HG03460 (cell line): ENCODE data around the gene CFDP1.
A peak's percentile ranks its signal among the peaks of the same experiment; 100 is the strongest.

ENCODE experiments used
- ATAC-seq: cut with Tn5 transposase; IDR thresholded peaks from one replicate; pipeline ENCODE4 v1.9.1; 2021; ENCODE audit not compliant: unreplicated experiment

Gene CFDP1

DNA sequence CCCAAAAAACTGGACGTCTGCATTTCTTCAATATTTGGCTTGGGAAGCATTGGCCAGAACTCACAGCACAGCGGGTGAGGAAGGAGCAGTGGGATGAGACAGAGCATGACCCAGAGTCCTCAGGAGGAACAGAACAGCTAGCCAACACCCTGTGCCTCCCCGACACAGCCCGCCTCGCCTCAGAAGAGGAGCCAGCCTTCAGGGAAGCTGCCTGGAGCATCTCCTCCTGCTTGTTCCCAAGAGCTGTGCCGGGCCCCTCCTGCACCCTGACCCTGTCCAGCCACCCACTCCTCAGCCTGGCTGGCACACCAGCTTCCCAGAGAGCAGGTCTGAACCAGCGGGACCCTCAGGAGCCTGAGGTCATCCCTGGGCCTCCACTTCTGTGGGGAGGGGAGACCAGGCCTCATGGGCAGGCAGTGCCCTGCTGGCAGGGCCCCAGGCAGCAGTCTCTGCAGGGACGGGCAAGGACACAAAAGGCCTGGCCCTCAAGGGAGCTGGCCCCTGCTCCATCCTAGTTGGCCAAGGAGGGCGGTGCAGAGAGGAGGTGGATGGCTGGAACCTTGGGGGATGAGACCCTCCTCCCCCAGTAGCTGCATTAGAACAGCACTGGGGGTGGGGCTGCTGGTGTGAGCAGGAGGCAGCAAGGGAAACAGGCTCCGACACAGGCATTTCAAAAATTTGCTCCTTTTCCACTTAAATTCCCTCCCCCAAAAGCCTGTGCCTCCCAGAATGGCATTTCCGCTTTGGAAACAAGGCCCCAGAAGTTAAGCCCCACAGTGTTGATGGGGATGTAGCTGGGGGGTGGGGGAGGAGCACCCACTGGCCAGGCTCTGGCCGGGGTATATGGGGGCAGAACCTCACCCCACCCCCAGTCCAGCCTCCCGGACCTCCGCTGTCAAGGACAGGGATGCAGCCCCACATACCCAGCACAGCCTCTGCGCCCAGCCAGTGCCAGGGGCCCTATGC lies 180.1 kb downstream of the CFDP1 start:
- no peak for ATAC-seq

DNA sequence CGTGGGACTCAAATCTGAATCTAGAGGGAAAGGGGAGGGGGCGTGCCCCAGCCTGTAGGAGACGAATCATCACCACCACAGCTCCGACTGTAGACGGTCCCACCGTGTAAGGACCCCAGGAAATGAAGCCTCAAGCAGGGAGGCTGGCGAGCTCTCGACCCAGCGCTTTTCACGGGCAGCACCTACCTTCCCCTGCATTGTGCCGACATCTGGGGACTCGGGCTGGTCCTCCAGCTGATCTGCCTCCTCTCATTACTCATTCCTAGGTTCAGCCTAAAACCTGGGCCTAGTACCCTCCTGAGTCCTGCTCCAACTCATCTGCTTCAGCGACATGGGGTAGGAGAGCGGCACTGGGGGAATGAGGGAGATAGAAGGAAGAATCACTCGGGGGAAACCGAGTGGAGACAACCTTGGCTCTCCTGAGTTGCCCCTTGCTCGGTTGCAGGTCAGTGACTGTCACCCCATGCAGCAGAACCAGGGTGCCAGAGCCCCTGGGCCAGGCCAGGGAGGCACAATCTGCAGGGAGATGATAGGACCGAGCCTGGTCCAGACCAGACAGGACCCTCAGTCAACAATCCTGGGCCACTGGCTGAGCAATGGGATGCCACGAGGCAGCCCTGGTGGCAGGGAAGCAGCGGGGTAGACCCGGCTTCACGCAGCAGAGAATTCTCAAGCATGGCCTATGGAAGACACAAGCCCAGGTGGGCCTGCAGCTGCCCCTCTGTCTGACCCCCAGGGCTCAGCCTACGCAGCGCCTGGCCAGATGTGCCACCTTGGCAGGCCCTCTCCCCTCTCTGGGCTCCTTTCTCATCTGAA lies 181.0 kb downstream of the CFDP1 start:
- ATAC-seq, result no peak

GRCh38 chr16:75251280-75252048 lies 181.8 kb downstream of the CFDP1 start, which contains the start of gene BCAR1:
Gene BCAR1, minus strand, starts transcription at chr16:75251624. Its CDS starts 142 bp downstream, at chr16:75251482.
- peak; percentile 74 for ATAC-seq

DNA sequence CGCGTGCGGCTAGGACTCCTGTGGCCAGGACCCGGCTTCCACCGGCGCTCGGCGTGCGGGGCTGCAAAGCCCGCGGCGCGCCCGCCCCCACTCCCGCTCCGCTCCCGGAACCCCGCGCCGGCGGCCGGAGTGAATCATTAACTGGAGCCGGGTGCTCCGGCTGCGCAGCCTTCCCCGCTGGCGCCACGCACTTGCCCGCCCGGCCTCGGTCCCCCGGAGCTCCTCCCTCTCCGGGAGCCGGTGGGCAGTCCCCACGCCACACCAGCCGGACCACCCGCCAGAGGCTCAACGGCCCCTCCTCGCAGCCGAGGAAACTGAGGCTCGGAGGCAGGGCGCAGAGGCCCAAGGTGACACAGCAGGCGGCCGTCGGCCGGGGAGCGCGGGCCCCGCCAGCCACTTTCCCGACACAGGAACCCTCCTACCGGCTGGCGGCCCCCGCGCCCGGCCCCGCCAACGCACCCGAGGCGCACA lies 182.5 kb downstream of the CFDP1 start:
- peak; percentile 43 for ATAC-seq

DNA sequence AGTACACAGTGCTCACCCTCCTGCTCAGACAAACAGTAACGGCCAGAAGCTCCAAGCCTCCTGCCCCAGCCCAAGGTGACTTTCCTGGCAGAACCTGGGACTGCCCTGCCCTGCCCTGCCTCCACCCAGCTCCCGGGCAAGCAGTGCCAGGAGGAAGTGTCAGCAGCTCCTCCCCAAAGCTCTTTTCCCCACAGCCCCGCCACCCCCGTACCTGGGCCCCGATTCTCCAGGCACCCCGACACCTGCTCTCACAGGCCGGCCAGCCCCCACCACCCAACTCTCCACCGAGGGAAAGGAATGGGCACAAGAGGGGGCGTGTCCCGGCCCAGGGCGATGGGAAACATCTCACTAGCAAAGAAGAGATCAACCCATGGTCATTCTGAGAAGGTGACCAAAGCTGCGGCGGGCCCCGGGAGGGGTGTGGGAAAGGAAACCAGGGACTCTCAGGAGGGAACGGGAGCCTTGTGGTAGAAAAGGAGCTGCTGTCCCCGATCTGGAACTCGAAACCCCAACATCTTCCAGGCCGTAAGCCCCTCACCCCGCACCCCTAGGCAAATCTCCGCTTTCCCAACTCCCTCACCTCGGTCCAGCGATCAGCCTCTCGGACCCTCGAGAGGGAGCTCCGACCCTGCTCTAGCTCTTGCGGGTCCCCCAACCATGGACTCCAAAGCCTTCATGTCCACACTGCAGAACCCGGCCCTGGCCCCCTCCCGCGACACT lies 183.1 kb downstream of the CFDP1 start:
- ATAC-seq, result no peak

DNA sequence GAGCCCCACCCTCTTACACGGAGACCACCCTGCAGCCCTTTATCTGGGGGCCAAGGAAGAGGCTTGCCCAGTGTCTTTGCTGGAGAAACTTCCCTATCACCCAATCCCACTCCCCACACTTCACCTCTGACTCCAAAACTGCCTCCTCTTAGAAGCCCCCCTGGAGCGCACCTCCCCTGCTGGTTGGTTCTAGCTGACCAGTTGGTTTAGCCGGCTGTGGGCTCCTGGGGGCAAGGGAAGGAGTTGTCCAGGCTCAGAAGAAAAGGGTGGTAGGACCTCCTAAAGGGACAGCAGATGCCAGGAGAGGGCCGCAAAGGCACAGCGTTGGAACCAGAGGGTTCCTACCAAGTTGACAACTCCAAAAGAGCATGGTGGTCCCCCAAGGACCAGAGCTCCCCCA lies 183.9 kb downstream of the CFDP1 start:
- ATAC-seq, result no peak

GRCh38 chr16:75248536-75249380 lies 184.5 kb downstream of the CFDP1 start:
- no peak for ATAC-seq

DNA sequence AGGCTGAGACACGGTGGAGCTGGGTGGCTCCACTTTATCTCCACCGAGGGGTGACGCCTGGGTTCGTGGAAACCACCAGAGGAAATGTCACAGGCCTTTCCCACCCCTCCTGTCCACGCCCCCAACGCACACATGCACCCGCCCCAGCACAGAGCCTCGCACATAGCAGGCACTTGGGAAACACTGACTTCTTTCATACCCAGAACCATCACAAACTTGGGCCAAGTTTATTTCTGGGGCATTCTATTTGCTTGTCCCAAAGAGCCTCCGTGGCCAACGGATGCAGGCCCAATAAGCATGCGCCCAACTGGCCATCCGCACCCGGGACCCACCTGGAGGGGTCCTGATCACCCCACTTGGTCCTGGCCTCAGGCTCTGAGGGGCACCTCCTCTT lies 185.2 kb downstream of the CFDP1 start:
- ATAC-seq, result no peak

GRCh38 chr16:75247249-75247648 lies 186.1 kb downstream of the CFDP1 start:
- no peak for ATAC-seq

DNA sequence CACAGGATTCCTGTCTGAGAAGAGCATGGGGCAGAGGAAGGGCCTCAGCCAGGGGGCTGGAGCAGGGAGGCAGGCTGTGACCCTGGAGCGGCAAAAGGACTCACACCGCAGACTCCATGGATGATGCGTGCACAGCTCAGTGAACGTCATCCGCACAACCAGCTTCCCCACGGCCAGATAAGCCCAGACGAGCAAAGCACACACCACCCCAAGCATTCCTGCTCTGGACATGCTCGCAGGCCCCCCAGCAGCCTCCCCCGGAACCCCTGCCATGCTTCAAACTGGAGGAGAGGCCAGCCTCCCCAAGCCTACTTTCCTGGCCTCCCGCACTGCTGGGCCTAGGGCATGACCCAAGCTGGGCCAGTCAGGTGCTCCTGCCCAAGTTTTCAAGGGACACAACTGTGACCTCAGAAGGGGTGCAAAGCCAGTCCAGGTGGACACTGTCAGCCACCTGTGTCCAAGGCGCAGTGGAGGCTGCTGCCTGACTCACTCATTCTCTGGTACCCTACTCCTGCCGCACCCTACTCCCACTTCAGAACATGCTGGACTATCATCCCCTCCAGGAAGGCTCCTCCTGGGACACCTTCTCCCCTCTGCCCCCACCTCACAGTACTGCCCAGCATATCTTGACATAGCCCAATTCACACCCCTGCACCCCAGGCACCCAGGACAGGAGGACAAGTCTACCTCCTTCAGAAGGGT lies 186.6 kb downstream of the CFDP1 start:
- no peak for ATAC-seq

GRCh38 chr16:75244844-75245758 lies 188.2 kb downstream of the CFDP1 start:
- no peak for ATAC-seq

- no peak for ATAC-seq
Observed at GRCh38 chr16:75244225-75244809, 189.0 kb downstream of the CFDP1 start.
